NCI-H2171 treated with DMSO at 0.1 percent for 48 hours (cell line): ENCODE results near the gene MAGEA3.
"Not testable (repeated sequence)": the region's sequence is repeated elsewhere in the genome, so short reads cannot be mapped to it uniquely, and the experiment has no call there.

Source experiments
- DNase-seq: peaks from one replicate; lab custom pipeline; 2025; lab: John Stamatoyannopoulos, UW

The MAGEA3 gene

GRCh38 chrX:152735860-152736511, 37.4 kb downstream of the MAGEA3 start:
- no peak for DNase-seq

DNA sequence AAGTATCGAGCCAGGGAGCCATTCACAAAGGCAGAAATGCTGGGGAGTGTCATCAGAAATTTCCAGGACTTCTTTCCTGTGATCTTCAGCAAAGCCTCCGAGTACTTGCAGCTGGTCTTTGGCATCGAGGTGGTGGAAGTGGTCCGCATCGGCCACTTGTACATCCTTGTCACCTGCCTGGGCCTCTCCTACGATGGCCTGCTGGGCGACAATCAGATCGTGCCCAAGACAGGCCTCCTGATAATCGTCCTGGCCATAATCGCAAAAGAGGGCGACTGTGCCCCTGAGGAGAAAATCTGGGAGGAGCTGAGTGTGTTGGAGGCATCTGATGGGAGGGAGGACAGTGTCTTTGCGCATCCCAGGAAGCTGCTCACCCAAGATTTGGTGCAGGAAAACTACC, 37.9 kb downstream of the MAGEA3 start:
- not testable (repeated sequence) for DNase-seq

- no peak for DNase-seq
These were observed 40.0 kb downstream of the MAGEA3 start for GRCh38 chrX:152738560-152738959.
